GM18858 (cell line): ENCODE data around the gene KCNQ2.

ENCODE experiments used
- ATAC-seq: cut with Tn5 transposase; IDR thresholded peaks from one replicate; pipeline ENCODE4 v1.9.1; 2021; ENCODE audit not compliant: unreplicated experiment

Gene KCNQ2

GRCh38 chr20:63372971-63373885 is 99.2 kb downstream of the KCNQ2 start:
- ATAC-seq: no peak

GRCh38 chr20:63371291-63371865 is 101.1 kb downstream of the KCNQ2 start:
- no peak for ATAC-seq

- no peak for ATAC-seq
These were observed 101.8 kb downstream of the KCNQ2 start for GRCh38 chr20:63370618-63371187.

- ATAC-seq: no peak
These were observed 102.5 kb downstream of the KCNQ2 start for GRCh38 chr20:63369724-63370617.

- no peak for ATAC-seq
These were observed 103.4 kb downstream of the KCNQ2 start for GRCh38 chr20:63369024-63369530.

- ATAC-seq: no peak
These were observed 104.3 kb downstream of the KCNQ2 start for GRCh38 chr20:63368151-63368550.

GRCh38 chr20:63367446-63368055 is 104.9 kb downstream of the KCNQ2 start:
- no peak for ATAC-seq

- no peak for ATAC-seq
These were observed 105.8 kb downstream of the KCNQ2 start for GRCh38 chr20:63366390-63367365.

- no peak for ATAC-seq
These were observed 106.7 kb downstream of the KCNQ2 start for GRCh38 chr20:63365601-63366389.

- no peak for ATAC-seq
These were observed 107.5 kb downstream of the KCNQ2 start for GRCh38 chr20:63364801-63365585.

GRCh38 chr20:63363981-63364561 is 108.4 kb downstream of the KCNQ2 start:
- ATAC-seq: no peak

GRCh38 chr20:63363013-63363957 is 109.2 kb downstream of the KCNQ2 start:
- ATAC-seq: no peak

- no peak for ATAC-seq
These were observed 109.9 kb downstream of the KCNQ2 start for GRCh38 chr20:63362436-63363009.

- ATAC-seq: no peak
These were observed 110.7 kb downstream of the KCNQ2 start for GRCh38 chr20:63361519-63362435.
